SU-DHL-6 (cell line): Measurements from ENCODE around the gene KIF13A.
"Not testable (repeated sequence)": the region's sequence is repeated elsewhere in the genome, so short reads cannot be mapped to it uniquely, and the experiment has no call there.

Experiments
- H2AFZ ChIP-seq: fragments of 200-600 bp; sonication (generic); 2 replicates; pipeline ENCODE4 v1.6.1; 2014; ENCODE audit warnings: low read depth, mild to moderate bottlenecking, moderate library complexity, mixed read lengths, antibody characterized with exemption, low read length; ENCODE audit not compliant: severe bottlenecking
- H3F3A ChIP-seq: fragments of 200-600 bp; shearing (Covaris generic); 2 replicates; pipeline ENCODE4 v1.6.0; 2016; ENCODE audit warnings: antibody characterized with exemption, mild to moderate bottlenecking; ENCODE audit not compliant: insufficient read depth
- H3K27ac ChIP-seq: fragments of 200-600 bp; sonication (generic); 2 replicates; pipeline ENCODE4 v1.5.1; 2016; ENCODE audit warnings: low read depth, mild to moderate bottlenecking, low read length, moderate library complexity, mixed read lengths
- H3K27me3 ChIP-seq: fragments of 200-600 bp; sonication (generic), shearing (Covaris generic); 2 replicates; pipeline ENCODE4 v1.6.0; 2014; ENCODE audit warnings: mild to moderate bottlenecking, low read length
- H3K36me3 ChIP-seq: fragments of 200-600 bp; sonication (generic); 2 replicates; pipeline ENCODE4 v1.6.1; 2014; ENCODE audit warnings: mild to moderate bottlenecking, low read length, mixed read lengths
- H3K4me2 ChIP-seq: fragments of 300-600, 200-600 bp; shearing (Covaris generic), sonication (generic); 2 replicates; pipeline ENCODE4 v1.6.0; 2014; ENCODE audit warnings: low read length, low read depth, mild to moderate bottlenecking; ENCODE audit not compliant: poor library complexity, severe bottlenecking
- H3K4me3 ChIP-seq: fragments of 200-600 bp; sonication (generic); 2 replicates; pipeline ENCODE4 v1.5.1; 2014; ENCODE audit warnings: antibody characterized with exemption, low read length, mild to moderate bottlenecking, mixed read lengths; ENCODE audit not compliant: insufficient read depth, poor library complexity, severe bottlenecking
- H3K79me2 ChIP-seq: fragments of 200-600 bp; sonication (generic); 2 replicates; pipeline ENCODE4 v1.6.1; 2014; ENCODE audit warnings: mild to moderate bottlenecking, low read length, moderate library complexity; ENCODE audit not compliant: insufficient read depth
- H3K9ac ChIP-seq: fragments of 200-600 bp; sonication (generic); 2 replicates; pipeline ENCODE4 v1.7.0; 2014; ENCODE audit warnings: mild to moderate bottlenecking, low read length
- H3K9me2 ChIP-seq: fragments of 200-600 bp; sonication (generic); replicated peaks from 2 replicates; pipeline ENCODE4 v1.6.1; 2014; ENCODE audit warnings: low read length; ENCODE audit not compliant: insufficient read depth
- H3K9me3 ChIP-seq: fragments of 200-600 bp; sonication (generic); 2 replicates; pipeline ENCODE4 v1.6.1; 2014; ENCODE audit warnings: low read length, mixed read lengths; ENCODE audit not compliant: insufficient read depth
- H4K20me1 ChIP-seq: fragments of 200-600 bp; sonication (generic); 2 replicates; pipeline ENCODE4 v1.6.1; 2014; ENCODE audit warnings: low read depth, mild to moderate bottlenecking, antibody characterized with exemption, low read length, moderate library complexity, mixed read lengths
- EZH2phosphoT487 ChIP-seq: fragments of 200-600 bp; sonication (generic), shearing (Covaris generic); conservative IDR thresholded peaks from 2 replicates; pipeline ENCODE4 v1.6.1; 2018; ENCODE audit warnings: mild to moderate bottlenecking, antibody characterized with exemption, low read length, moderate library complexity, mixed read lengths
- TF ChIP-seq, protein P1 (sequence below): fragments of 200-600 bp; sonication (generic); IDR thresholded peaks from one replicate; pipeline ENCODE4 v1.5.1; 2017; ENCODE audit warnings: antibody characterized with exemption, mild to moderate bottlenecking, low read length, moderate library complexity; ENCODE audit not compliant: insufficient read depth, poor library complexity, severe bottlenecking

Gene KIF13A

DNA sequence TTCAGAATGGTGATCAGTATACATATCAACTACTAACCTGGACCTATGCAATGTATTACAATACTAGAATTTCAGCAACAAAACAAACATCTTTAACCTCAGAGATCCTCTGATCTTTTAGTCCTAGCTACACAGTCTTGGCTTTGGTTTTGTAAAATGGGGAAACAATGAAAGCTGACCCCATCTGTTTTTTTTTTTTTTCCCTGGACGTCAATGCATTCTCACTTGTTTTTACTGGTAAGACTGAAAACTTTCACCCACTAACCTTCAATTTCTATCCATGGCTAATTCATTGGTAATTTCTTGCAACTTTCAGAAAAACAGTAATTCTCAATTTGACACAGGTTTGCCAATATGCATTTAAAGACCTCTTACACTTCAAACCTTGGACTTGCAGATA lies 3.0 kb downstream of the KIF13A start:
- no peaks in the 10 kb centered on the region for H3F3A ChIP-seq
- no peak overlapping the region for H3K27ac ChIP-seq
- H3K79me2 ChIP-seq: no peaks in the 10 kb centered on the region
- no peaks in the 10 kb centered on the region for H3K27me3 ChIP-seq
- TF ChIP-seq EZH2phosphoT487: no peak
- TF ChIP-seq, protein P1, sequence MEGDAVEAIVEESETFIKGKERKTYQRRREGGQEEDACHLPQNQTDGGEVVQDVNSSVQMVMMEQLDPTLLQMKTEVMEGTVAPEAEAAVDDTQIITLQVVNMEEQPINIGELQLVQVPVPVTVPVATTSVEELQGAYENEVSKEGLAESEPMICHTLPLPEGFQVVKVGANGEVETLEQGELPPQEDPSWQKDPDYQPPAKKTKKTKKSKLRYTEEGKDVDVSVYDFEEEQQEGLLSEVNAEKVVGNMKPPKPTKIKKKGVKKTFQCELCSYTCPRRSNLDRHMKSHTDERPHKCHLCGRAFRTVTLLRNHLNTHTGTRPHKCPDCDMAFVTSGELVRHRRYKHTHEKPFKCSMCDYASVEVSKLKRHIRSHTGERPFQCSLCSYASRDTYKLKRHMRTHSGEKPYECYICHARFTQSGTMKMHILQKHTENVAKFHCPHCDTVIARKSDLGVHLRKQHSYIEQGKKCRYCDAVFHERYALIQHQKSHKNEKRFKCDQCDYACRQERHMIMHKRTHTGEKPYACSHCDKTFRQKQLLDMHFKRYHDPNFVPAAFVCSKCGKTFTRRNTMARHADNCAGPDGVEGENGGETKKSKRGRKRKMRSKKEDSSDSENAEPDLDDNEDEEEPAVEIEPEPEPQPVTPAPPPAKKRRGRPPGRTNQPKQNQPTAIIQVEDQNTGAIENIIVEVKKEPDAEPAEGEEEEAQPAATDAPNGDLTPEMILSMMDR: no peak
- H3K36me3 ChIP-seq: no peaks in the 10 kb centered on the region
- no peak overlapping the region for H3K4me3 ChIP-seq
- no peak overlapping the region for H3K9ac ChIP-seq
- no peak overlapping the region for H2AFZ ChIP-seq
- H3K9me3 ChIP-seq: no peaks in the 10 kb centered on the region
- no peaks in the 10 kb centered on the region for H4K20me1 ChIP-seq
- H3K9me2 ChIP-seq: no peaks in the 10 kb centered on the region
- no peak overlapping the region for H3K4me2 ChIP-seq

DNA sequence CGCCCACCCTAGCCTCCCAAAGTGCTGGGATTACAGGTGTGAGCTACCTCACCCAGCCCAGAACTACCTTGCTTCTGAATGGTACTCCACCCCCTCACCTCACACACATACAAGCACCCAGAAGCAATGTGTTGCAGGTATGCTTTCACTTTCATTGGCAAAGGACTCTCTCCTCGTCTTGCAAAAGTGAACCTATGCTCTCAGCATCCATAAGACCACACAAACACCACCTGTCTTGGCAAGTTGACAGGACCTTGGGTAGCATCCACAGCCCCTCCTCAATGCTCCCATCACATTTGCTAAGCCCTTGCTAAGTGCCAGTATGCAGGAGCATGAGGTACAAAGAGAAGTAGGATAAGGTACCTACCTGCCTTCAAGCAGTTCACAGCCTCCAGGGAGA lies 3.7 kb downstream of the KIF13A start:
- no peak for TF ChIP-seq EZH2phosphoT487
- TF ChIP-seq, protein P1: no peak
- Histone ChIP-seq H3F3A (no peaks in the 10 kb centered on the region), H3K79me2 (no peaks in the 10 kb centered on the region), H4K20me1 (no peaks in the 10 kb centered on the region), H3K4me3 (no peak overlapping the region), H2AFZ (no peak overlapping the region), H3K36me3 (no peaks in the 10 kb centered on the region), H3K27ac (no peak overlapping the region), H3K27me3 (no peaks in the 10 kb centered on the region), H3K9ac (no peak overlapping the region), H3K9me3 (no peaks in the 10 kb centered on the region), H3K4me2 (no peak overlapping the region), H3K9me2 (no peaks in the 10 kb centered on the region)

DNA sequence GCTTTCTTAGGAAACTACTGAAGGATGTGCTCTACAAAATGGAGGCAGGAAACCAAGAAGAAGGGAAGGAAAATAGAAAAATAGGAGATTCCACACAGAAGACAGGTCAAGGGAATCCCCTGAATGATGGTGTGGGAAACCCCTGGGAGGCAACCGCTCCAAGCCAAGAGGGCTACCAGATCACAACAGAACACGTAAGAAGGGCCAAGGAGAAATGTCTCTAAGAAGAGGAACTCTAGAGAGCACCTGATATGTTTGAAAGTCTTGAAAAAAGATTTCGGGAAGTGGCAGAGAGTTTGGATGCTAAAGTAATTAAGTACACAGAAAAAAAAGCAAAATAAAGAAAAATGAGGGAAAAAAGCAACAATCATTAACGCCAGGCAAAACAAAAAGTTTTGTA lies 7.1 kb downstream of the KIF13A start:
- no peak for TF ChIP-seq EZH2phosphoT487
- TF ChIP-seq, protein P1: no peak
- H3K9ac ChIP-seq: no peak overlapping the region
- no peaks in the 10 kb centered on the region for H3K9me3 ChIP-seq
- H3K36me3 ChIP-seq: no peaks in the 10 kb centered on the region
- H3K4me3 ChIP-seq: no peak overlapping the region
- H2AFZ ChIP-seq: no peak overlapping the region
- no peak overlapping the region for H3K4me2 ChIP-seq
- H3K27ac ChIP-seq: no peak overlapping the region
- no peaks in the 10 kb centered on the region for H3K79me2 ChIP-seq
- H3K9me2 ChIP-seq: no peaks in the 10 kb centered on the region
- no peaks in the 10 kb centered on the region for H3F3A ChIP-seq
- no peaks in the 10 kb centered on the region for H3K27me3 ChIP-seq
- no peaks in the 10 kb centered on the region for H4K20me1 ChIP-seq

DNA sequence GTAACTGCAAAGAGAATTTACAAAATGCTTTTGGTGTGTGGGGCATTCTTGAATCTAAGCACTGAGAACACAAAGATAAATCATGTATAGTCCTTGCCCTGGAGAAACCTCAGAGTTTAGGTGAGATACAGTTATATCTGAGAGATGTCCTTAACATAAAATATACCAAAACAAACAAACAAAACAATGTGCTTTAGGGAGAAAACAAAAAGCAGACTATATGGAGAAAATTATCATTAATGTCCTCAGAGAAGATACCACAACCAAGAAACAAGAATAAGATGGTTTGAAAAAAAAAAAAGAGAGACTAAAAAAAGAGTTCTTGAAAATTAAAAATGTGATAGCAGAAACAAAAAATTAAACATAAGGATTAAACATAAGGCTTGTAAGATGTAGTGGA lies 8.0 kb downstream of the KIF13A start:
- H3K4me3 ChIP-seq: no peak overlapping the region
- no peaks in the 10 kb centered on the region for H3K36me3 ChIP-seq
- no peak overlapping the region for H3K4me2 ChIP-seq
- H4K20me1 ChIP-seq: no peaks in the 10 kb centered on the region
- no peaks in the 10 kb centered on the region for H3F3A ChIP-seq
- TF ChIP-seq, protein P1: no peak
- no peak for TF ChIP-seq EZH2phosphoT487
- H3K27ac ChIP-seq: no peak overlapping the region
- no peaks in the 10 kb centered on the region for H3K9me3 ChIP-seq
- no peaks in the 10 kb centered on the region for H3K79me2 ChIP-seq
- H3K9ac ChIP-seq: no peak overlapping the region
- no peak overlapping the region for H2AFZ ChIP-seq
- H3K9me2 ChIP-seq: no peaks in the 10 kb centered on the region
- H3K27me3 ChIP-seq: no peaks in the 10 kb centered on the region

DNA sequence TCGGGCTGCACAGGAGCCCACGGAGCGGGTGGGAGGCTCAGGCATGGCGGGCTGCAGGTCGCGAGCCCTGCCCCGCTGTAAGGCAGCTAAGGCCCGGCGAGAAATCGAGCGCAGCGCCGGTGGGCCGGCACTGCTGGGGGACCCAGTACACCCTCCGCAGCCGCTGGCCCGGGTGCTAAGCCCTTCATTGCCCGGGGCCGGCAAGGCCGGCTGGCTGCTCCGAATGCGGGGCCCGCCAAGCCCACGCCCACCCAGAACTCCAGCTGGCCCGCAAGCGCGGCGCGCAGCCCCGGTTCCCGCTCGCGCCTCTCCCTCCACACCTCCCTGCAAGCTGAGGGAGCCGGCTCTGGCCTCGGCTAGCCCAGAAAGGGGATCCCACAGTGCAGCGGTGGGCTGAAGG lies 11.2 kb downstream of the KIF13A start:
- H2AFZ ChIP-seq, H4K20me1 ChIP-seq, H3F3A ChIP-seq, H3K36me3 ChIP-seq, H3K79me2 ChIP-seq, H3K4me2 ChIP-seq, H3K27me3 ChIP-seq, H3K27ac ChIP-seq, H3K4me3 ChIP-seq, H3K9me2 ChIP-seq, H3K9me3 ChIP-seq, H3K9ac ChIP-seq: not testable (repeated sequence)
